Measurements from ENCODE around the gene C1orf94.

The C1orf94 gene

DNA sequence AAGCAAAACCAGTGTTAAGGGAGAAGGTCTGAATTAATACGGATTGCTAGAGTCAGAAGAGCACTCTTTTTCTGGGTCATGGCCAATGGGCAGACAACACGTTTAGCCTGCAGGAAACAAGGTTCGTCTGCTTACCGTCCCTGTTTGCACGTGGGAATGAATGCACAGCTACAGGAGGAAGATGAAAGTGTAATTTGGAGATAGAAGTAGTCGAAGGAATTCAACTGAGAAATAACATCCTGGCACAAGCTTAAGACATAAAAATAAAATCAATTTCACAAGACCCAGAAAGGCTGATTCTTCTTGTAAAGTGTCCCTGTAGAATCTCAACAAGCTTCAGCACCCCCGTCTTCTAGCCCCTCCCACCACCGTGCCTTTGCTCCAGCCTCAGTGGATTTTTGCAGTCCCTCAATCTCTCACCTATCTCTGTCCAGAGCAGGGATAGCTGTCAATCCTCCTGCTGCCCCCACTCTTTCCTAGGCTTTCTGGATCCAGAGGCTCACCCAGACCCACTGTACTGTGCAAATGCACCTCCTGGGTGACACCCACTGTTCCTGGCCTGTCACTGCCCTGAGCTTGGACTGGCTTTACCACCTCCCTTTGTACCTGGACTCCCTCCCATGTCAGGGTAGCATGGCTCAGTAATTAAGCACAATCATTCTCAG, 60.6 kb downstream of the C1orf94 start:
- no peak for DNase-seq (ENCODE audit: low read depth in 1 of 2, low spot score in 1 of 2)

DNA sequence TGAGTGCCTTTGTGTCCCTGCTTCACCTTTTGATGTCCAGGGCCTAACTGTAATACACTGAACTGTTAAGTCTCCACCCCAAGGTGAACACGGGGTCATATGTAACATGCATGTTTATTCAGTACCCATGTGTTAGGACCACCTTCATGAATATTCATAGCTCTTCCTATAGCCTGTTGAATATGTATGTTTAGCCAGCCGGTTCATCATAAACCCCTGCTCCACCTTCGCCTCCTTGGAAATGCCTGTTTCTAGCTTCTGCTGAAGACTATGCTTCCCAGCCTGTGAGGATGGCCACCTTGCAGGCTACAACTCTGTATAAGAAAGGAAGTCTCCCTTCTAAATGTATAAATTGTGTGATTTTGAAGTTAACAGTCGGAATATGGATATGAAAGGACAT, 69.3 kb downstream of the C1orf94 start:
- DNase-seq (ENCODE audit: low read depth in 1 of 2, low spot score in 1 of 2) = no peak

DNA sequence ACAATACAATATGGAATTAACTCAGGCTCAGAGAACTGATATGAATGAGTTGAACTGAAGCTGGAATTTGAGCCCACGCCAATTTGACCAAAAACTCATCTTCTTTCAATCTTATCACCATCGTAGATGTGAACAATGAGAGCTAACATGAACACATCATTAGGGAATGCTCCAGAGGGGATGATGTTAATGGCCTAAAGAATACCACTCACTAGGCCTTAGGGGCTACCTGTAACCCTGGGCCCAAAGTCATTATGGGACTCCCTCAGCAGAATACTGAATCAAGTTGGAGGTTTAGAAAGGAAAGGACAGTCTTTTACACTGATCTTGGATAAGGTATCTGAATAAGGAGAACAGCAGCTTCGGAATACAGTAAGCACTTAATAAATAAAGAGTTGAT, 73.6 kb downstream of the C1orf94 start:
- no peak for DNase-seq (ENCODE audit: low read depth in 1 of 2, low spot score in 1 of 2)

DNA sequence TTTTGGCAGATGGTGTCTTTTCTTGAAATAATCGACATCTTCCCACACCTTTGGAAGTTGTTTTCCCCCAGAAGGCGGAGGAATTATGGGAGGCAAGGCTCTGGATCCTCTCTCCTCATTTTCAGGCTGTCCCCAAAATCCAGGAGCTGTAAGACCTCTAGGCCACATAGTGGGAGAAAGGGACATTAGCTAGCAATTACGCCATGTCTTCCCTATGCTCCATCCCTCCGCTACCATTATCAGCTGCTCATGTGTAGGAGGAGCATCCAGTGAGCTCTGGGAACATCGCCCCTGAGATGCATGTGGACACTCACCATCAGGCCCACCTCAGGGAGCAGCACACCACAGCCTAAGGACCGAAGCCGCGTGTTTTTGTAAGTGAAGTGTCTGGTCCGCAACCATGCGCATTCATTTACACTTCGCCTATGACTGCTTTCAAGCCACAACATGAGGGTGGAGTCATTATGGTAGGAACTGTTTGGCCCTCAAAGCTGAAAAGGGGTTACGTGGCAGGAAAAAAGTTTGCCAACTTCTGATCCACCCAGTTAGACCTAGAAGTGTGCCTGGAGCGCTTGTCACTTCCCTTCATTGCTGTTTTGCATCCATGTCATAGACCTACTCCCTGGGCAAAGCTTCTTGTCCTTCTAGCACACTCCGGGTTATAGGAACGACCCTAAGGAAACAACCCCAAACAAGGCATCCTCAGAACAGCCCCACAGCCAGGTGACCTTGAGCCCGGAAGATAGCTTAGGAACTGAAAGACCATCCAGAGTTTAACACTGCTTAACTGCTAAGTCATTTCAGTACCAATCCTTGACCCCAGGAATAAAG, 85.5 kb downstream of the C1orf94 start:
- DNase-seq (ENCODE audit: low read depth in 1 of 2, low spot score in 1 of 2) = no peak

DNA sequence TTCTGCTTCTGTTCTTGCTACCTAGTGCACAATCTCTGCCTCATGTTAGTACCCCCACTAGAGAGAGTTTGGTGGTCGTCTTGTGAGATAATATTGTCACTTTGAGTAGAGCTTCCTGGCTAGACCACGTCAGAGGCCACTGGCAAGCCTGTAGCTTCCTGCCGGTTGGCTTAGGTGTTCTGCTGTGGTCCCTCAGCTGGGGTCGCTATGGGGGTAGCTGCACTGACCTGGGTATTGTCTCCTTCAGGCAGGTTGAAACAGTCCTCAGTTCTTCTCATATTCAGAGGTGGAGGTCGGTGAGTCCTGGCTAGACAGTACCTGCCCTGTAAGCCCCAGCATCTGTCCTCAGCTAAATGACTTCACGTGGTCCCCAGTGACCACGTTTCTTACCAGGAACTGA, 86.2 kb downstream of the C1orf94 start:
- no peak for DNase-seq (ENCODE audit: low read depth in 1 of 2, low spot score in 1 of 2)

DNA sequence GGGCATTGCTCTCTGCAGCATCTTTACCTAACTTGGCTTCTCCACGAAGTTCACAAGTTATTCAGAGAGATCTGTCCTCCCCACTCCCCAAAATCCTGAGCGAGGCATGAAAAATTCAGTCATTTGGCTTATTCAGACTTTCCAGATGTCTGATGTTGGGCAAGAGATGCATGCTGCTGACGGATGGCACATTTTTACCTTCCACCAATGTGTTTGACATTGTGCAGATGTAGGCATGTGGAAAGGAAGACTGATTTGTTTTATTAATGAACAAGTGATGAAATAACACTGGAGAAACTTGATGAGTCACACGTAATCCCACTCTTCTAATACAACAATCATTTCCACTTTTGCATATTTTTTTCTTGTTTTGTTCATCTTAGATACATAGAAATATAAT, 86.7 kb downstream of the C1orf94 start:
- no peak for DNase-seq (ENCODE audit: low read depth in 1 of 2, low spot score in 1 of 2)

DNA sequence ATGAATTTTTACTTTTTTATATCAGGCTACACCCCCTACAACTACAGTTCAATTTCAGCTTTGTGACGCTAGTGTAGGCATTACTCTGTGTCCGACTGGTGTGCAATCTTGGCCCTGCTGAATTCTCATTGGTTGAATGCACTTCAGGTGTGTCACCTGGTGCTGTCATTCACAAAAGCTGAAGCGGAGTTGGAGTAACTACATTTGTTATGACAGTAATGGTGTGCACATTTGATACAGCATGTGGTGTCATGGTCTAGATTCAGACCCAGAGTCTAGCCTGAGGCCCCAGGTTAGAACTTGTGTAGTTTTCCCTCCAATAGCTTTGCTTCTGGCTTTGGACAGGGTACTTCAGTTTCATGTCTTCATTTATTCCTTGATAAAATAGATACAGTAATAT, 88.7 kb downstream of the C1orf94 start:
- DNase-seq (ENCODE audit: low read depth in 1 of 2, low spot score in 1 of 2) = no peak

DNA sequence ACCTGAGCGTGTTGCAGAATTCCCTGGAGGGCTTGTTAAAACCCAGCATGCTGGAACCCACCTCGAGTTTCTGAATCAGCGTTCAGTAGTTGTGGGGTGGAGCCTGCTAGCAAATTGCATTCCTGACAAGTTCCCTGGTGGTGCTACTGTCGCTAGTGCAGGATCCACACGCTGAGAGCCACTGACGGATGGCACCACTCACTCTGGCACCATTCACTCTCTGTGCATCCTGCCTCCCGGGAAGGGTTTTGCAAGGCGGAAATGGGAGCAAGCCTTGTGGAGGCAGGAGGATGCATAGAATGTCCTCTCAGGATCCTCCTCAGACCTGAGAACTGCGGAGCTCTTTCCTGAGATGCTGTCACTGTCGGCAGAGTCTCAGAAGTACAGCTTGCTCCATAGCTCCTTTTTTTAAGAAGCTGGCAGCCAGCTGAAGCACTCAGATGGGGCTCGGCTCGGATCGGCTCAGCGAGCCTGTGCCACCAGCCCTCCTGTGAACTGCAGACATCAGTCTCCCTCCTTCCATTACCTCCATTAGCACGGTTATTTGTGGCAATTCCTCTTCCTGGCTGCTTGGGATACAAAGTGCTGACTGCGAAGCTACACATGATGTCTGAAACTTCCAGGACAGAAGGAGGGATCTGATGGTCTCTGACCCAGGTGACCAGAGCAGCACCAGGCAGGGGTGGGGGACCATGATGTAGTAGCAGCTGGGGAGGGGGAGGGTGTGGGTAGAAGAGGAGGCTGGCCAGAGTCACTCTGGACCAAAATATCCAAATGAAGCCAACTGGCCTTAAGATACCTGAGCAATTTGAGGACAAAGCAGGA, 89.6 kb downstream of the C1orf94 start:
- DNase-seq (ENCODE audit: low read depth in 1 of 2, low spot score in 1 of 2) = no peak

DNA sequence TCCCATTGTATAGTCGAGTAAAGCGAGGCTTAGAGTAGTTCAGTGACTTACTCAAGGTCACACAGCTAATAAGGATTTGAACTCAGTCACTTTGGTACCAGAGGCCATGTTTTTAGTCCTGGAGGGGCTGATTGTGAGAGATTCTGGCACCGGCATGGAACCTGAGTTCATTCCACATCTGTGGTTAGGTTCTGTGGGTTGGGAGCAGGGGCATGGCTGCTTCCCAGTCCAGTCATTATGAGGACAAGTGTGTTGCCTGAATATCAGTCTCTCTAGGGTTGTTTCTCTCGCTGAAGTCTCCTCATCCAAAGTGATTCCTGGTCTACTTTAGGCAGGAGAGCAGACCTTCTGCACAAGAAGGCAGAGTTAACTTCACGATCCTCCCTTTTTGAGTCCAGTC, 90.6 kb downstream of the C1orf94 start:
- DNase-seq (ENCODE audit: low read depth in 1 of 2, low spot score in 1 of 2) = no peak

DNA sequence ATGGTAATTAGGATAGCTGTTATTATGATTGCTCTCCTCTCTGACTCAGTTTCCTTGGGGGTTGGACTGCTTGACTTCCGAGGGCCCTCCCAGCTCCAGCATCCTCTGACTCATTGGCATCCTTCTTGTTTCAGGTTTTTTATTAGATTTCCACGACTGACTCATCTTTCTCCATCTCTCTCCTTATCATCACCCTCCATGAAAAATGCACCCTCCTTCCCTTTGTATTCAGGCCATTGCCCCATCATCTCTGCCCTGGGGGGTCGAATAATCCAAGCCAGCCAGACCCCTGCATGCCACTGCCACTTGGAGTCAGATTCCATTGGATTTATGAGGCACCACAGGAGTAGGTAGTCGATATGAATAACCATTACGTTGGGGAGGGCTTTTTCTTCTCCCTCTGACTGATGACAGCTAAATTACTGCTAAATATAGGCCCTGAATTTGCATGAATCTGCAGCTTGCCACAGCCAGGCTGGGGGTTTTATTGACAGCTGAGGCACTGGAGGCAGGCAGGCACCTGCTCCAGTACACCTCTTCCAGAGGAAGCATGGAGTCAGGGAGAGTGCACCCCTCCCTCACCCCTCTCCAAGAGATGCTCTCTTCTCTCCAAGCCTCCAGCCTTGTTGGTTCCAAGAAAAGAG, 91.7 kb downstream of the C1orf94 start:
- no peak for DNase-seq (ENCODE audit: low read depth in 1 of 2, low spot score in 1 of 2)

Measured in activated CD4-positive, alpha-beta T cell treated with anti-CD3 and anti-CD28 coated beads, Interleukin-2, amount 50 U/mL, for 24 hours (primary cell).